Subcutaneous abdominal adipose tissue (tissue), 5 donors: ENCODE measurements around the gene GLDN.

Experiments
- H3K27ac ChIP-seq: one replicate; pipeline ENCODE4 v1.7.0; 2013; ENCODE audit warnings: low read depth, mild to moderate bottlenecking, inconsistent platforms, low read length, moderate library complexity
- H3K27me3 ChIP-seq, 5 donors: one replicate each; pipeline ENCODE4 v1.7.0; 2013; ENCODE audit warnings: low read length in 5 of 5, inconsistent platforms in 1 of 5; ENCODE audit not compliant: control insufficient read depth in 5 of 5, insufficient read depth in 4 of 5
- H3K36me3 ChIP-seq, 5 donors: one replicate each; pipeline ENCODE4 v1.7.0; 2013; ENCODE audit warnings: low read length in 5 of 5; ENCODE audit not compliant: control insufficient read depth in 5 of 5, insufficient read depth in 5 of 5
- H3K4me1 ChIP-seq, 5 donors: one replicate each; pipeline ENCODE4 v1.7.0; 2013; ENCODE audit warnings: low read length in 5 of 5, mild to moderate bottlenecking in 3 of 5, moderate library complexity in 1 of 5; ENCODE audit not compliant: control insufficient read depth in 5 of 5, insufficient read depth in 5 of 5
- H3K4me3 ChIP-seq, 5 donors: one replicate each; pipeline ENCODE4 v1.7.0; 2013; ENCODE audit warnings: low read length in 5 of 5, low read depth in 1 of 5
- H3K9ac ChIP-seq, 5 donors: one replicate each; pipeline ENCODE4 v1.7.0; 2013; ENCODE audit warnings: low read length in 5 of 5, mild to moderate bottlenecking in 4 of 5, moderate library complexity in 3 of 5
- H3K9me3 ChIP-seq, 5 donors: one replicate each; pipeline ENCODE4 v1.7.0; 2013; ENCODE audit warnings: low read length in 5 of 5; ENCODE audit not compliant: control insufficient read depth in 5 of 5
- donor health status: healthy.
- donor health status: healthy.
- donor health status: healthy.
- donor health status: healthy.
- donor health status: healthy.

GLDN gene

DNA sequence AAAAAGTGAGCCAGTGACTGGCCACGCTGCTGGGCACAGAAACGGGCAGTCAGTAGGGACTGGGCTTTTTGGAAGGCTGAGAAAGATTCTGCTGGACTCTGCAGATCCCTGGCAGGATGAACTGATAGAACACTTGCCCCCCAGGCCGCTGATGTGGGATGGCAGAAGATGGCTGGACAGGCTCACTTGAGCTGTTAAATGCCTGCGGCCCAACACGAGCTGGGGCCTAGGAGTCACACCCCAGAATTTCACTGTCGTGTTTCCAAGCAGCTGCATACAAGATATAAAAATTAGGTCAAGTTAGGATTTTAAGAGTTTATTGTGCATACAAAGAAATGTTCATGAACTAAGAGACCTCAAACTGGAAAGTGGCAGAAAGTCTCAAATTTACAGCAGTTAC lies 26.9 kb downstream of the GLDN start:
- no peak overlapping the region for H3K9ac ChIP-seq
- peaks cover 0 to 16% (median 10%) of the 10 kb centered on the region in 5 donors for H3K4me1 ChIP-seq
- H3K27me3 ChIP-seq, result no peaks in the 10 kb centered on the region
- no peak overlapping the region for H3K27ac ChIP-seq
- H3K4me3 ChIP-seq, result no peak overlapping the region
- H3K9me3 ChIP-seq, result no peaks in the 10 kb centered on the region
- no peaks in the 10 kb centered on the region for H3K36me3 ChIP-seq

DNA sequence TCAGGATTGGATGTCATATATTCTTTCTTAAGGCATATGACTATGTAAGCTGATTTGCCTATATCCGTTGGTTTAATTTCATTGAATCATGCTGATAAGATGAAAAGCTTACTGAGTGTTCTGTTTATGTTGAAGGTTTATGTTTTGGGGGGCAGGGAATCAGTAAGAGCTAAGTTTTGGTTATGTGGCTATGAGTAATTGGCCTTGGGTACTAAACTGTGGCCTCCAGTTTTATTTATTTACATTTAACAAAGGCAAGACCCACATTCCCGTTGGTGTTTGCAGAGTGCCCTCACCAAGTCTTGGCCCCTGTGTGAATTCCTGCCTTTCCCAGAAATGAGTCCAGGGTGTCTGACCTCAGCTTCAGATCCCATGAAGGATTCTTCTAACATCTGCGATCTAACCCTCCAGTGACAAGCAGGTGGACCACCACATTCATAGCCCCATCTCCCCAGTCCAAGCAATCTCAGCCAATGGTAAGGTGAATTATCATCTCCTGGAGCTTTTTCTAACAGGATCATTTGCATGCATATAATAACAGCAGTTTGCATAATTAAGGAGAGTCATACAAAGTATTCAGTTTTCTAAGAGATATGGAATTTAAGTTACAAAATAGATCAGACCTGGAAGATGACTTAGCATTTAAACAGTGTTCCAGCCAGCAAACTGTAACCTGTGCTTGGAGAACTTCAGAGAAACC lies 27.4 kb downstream of the GLDN start:
- H3K9me3 ChIP-seq, result no peaks in the 10 kb centered on the region
- no peak overlapping the region for H3K27ac ChIP-seq
- H3K9ac ChIP-seq, result no peak overlapping the region
- no peaks in the 10 kb centered on the region for H3K36me3 ChIP-seq
- H3K4me1 ChIP-seq, result peaks cover 0 to 16% (median 10%) of the 10 kb centered on the region in 5 donors
- no peaks in the 10 kb centered on the region for H3K27me3 ChIP-seq
- H3K4me3 ChIP-seq, result no peak overlapping the region

- Histone ChIP-seq H3K4me3 (no peak overlapping the region), H3K27ac (no peak overlapping the region), H3K4me1 (peaks cover 0 to 16% (median 10%) of the 10 kb centered on the region in 5 donors), H3K9ac (no peak overlapping the region), H3K27me3 (no peaks in the 10 kb centered on the region), H3K9me3 (no peaks in the 10 kb centered on the region), H3K36me3 (no peaks in the 10 kb centered on the region)
Measured at GRCh38 chr15:51369451-51369761, 28.0 kb downstream of the GLDN start.

DNA sequence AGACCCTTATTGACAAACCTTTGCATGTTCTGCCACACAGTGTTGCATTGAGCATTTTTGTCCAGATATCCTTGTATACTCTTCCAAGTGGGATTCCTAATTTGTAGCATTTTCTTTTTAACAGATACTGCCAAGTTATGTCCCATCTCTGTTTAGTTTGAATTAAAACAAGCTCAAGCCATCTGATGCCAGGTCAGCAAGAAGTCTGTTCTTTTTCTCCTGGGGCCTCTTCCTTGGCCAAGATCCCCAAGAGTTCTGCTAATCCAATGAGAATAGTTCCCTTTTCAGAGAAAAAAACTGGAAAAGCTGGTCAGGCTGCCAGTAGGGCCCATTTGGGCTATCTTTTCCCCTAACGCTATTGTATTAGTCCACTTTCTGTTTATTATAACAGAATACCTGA lies 29.8 kb downstream of the GLDN start:
- Histone ChIP-seq H3K27ac (no peak overlapping the region), H3K4me3 (no peak overlapping the region), H3K27me3 (no peaks in the 10 kb centered on the region), H3K4me1 (peaks cover 0 to 16% (median 10%) of the 10 kb centered on the region in 5 donors), H3K9me3 (no peaks in the 10 kb centered on the region), H3K36me3 (no peaks in the 10 kb centered on the region), H3K9ac (no peak overlapping the region)

DNA sequence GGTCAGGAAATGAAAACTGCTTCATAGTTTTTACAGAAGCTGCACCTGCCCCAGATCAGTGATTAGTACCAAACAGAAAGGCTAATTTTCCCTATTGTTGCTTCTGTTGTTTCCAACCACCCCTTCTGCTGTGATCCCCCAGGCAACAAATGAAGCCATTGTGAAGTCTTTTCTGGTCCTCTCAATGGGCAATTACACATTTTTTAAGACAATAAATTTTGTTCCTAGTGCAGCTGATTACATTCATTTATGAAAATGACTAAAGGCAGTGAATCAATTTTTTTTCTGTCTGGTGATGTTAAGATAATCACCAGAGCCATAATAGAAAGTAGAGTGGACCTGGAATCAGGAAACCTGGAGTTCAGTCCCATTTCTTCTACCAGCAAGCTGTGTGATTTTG lies 32.7 kb downstream of the GLDN start:
- Histone ChIP-seq H3K9me3 (no peaks in the 10 kb centered on the region), H3K4me3 (no peak overlapping the region), H3K27me3 (no peaks in the 10 kb centered on the region), H3K4me1 (peaks cover 0 to 11% (median 6%) of the 10 kb centered on the region in 5 donors), H3K9ac (no peak overlapping the region), H3K27ac (no peak overlapping the region), H3K36me3 (no peaks in the 10 kb centered on the region)

- no peaks in the 10 kb centered on the region for H3K9me3 ChIP-seq
- H3K36me3 ChIP-seq, result no peaks in the 10 kb centered on the region
- H3K27ac ChIP-seq, result no peak overlapping the region
- H3K4me1 ChIP-seq, result peaks cover 5 to 28% (median 24%) of the 10 kb centered on the region in 5 donors
- no peak overlapping the region for H3K4me3 ChIP-seq
- no peak overlapping the region for H3K9ac ChIP-seq
- H3K27me3 ChIP-seq, result no peaks in the 10 kb centered on the region
Measured at GRCh38 chr15:51375966-51376640, 34.6 kb downstream of the GLDN start.

GRCh38 chr15:51377038-51377786 lies 35.8 kb downstream of the GLDN start:
- no peak overlapping the region for H3K4me3 ChIP-seq
- H3K36me3 ChIP-seq, result no peaks in the 10 kb centered on the region
- H3K4me1 ChIP-seq, result peaks cover 5 to 26% (median 21%) of the 10 kb centered on the region in 5 donors
- no peaks in the 10 kb centered on the region for H3K27me3 ChIP-seq
- H3K27ac ChIP-seq, result no peak overlapping the region
- no peaks in the 10 kb centered on the region for H3K9me3 ChIP-seq
- no peak overlapping the region for H3K9ac ChIP-seq

- Histone ChIP-seq H3K27me3 (no peaks in the 10 kb centered on the region), H3K36me3 (no peaks in the 10 kb centered on the region), H3K9me3 (no peaks in the 10 kb centered on the region), H3K27ac (no peak overlapping the region), H3K4me3 (no peak overlapping the region), H3K9ac (no peak overlapping the region), H3K4me1 (peaks cover 5 to 26% (median 21%) of the 10 kb centered on the region in 5 donors)
Measured at GRCh38 chr15:51378406-51378805, 37.0 kb downstream of the GLDN start.

DNA sequence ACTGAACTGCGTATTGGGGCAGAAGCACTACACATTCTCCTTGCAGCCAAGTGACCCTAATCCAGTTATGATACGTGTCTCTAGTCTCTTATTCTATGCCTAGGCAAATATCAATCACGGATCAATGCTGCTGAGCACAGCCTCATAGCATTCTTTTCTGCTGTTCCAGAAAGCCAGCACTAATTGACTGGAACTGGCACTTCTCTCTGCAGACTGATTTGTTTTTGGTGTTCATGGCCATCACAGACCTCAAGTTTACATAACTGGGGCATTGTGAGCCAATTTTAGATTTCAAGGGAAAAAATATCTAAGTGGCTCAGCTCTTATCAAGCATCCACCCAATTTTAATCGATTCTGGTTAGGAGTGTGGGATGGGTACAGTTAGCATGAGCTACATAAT lies 37.9 kb downstream of the GLDN start:
- no peak overlapping the region for H3K4me3 ChIP-seq
- H3K27me3 ChIP-seq, result no peaks in the 10 kb centered on the region
- no peak overlapping the region for H3K9ac ChIP-seq
- peaks cover 5 to 26% (median 21%) of the 10 kb centered on the region in 5 donors for H3K4me1 ChIP-seq
- H3K9me3 ChIP-seq, result no peaks in the 10 kb centered on the region
- H3K27ac ChIP-seq, result no peak overlapping the region
- peaks cover 0 to 9% (median 0%) of the 10 kb centered on the region in 5 donors for H3K36me3 ChIP-seq
